ENCODE measurements around the gene RTEL1. TPM values are rescaled to one million over a fixed set of nuclear protein-coding genes. Genes with fewer than 3 reads are reported as not detected.

Gene RTEL1
- total and polyA plus RNA-seq, 9 of the 15 experiments (the other 6 are each of a cell fraction or from before 2014, with no cell fraction given): 0.36 to 61.0 (median 17.9) TPM

DNA sequence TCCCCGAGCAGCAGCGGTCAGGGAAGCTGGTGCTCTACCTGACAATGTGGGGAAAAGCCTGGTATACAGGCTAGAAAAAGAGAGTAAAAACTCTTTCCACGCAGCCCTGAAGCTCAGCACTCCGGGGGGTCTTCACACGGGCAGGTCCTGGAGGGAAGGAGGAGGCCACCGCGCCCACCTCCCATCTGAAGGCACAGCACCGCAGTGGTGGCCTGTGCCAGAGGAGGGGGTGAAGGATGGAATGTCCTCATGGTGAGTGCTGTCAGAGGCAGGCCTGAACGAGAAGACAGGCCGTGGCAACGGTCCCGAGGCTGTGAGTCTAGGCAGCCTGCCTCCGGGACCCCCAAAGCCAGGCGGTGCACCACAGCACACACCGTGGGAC, 87.3 kb downstream of the RTEL1 start:
- H3K36me3 ChIP-seq (ENCODE audit: control insufficient read depth, insufficient read depth, low read length): peaks cover 31% of the 10 kb centered on the region; the same call in 1 of the 3 replicates
- TF ChIP-seq MYBL2 (IDR thresholded peaks at IDR 0.05; ENCODE audit: low read depth) (no peak), MYBL2 (CRISPR knock-in tag; IDR thresholded peaks at IDR 0.05; ENCODE audit: borderline replicate concordance) (no peak), MAFG (tag; conservative IDR thresholded peaks at IDR 0.05) (no peak), POLR2G (IDR thresholded peaks at IDR 0.05; ENCODE audit: low read depth, low read length) (peak; percentile 30; the same call in 1 of the 2 replicates), RBM22 (IDR thresholded peaks at IDR 0.05; ENCODE audit: low read depth, low read length, poor library complexity, severe bottlenecking) (peak; percentile 36)
- H4K20me1 ChIP-seq (replicated peaks; ENCODE audit: control insufficient read depth, insufficient read depth, low read length): no peaks in the 10 kb centered on the region; the same call in 1 of the 2 replicates
- H3K4me2 ChIP-seq (ENCODE audit: insufficient read depth, low read length): no peak overlapping the region
- no peaks in the 10 kb centered on the region for H3K9me1 ChIP-seq (ENCODE audit: control insufficient read depth, insufficient read depth, low read length)
- no peaks in the 10 kb centered on the region for H3K27me3 ChIP-seq (ENCODE audit: control insufficient read depth in 2 of 2, insufficient read depth in 2 of 2, low read length in 2 of 2)
- BruUV-seq (replicated peaks): no TSS peak
- peaks cover 8 to 73% of the 10 kb centered on the region in 2 experiments for H3K4me1 ChIP-seq (replicated peaks in 1 of 2; ENCODE audit: control insufficient read depth in 2 of 2, insufficient read depth in 2 of 2, low read length in 2 of 2)
- POLR2A ChIA-PET: interaction anchor here (1.4 kb wide), 1 partner anchor 41 kb away, joined by 5 read pairs; no protein-coding TSS in a partner anchor
- in situ Hi-C loops (cut with MboI): no loop called here
- peaks cover 13% of the 10 kb centered on the region; the same call in 2 of the 3 replicates for H3K79me2 ChIP-seq (ENCODE audit: control insufficient read depth, insufficient read depth, low read length)
- no peak overlapping the region for H3K4me3 ChIP-seq
- DNase-seq (ENCODE audit: extremely low read depth in 1 of 4, low spot score in 3 of 4): peak in 1 of 4 experiments; percentile 13
- ATAC-seq: no peak
- CTCF ChIA-PET (ENCODE audit: low intra/inter-chr PET ratio): no interaction called here
- intact Hi-C loops (cut with micrococcal nuclease): no loop called here
- H3K9ac ChIP-seq (ENCODE audit: insufficient read depth in 1 of 2, low read depth in 2 of 2, low read length in 2 of 2): peak overlapping the region in 1 of 2 experiments; percentile 53; a peak in 1 of 4 replicates
- 77% methylated on average over 8 of the region's 15 CpGs for WGBS (ENCODE audit: insufficient coverage, low coverage, missing lambda C conversion rate)
- no peaks in the 10 kb centered on the region for H3K9me3 ChIP-seq (replicated peaks; ENCODE audit: control insufficient read depth, insufficient read depth, low read depth, low read length)
- H3K27ac ChIP-seq (ENCODE audit: extremely low read depth, low read depth, low read length): no peak overlapping the region
- no peak for FAIRE-seq
- no peak overlapping the region for H2AFZ ChIP-seq (ENCODE audit: low read depth, low read length)

Small RNA genes lying within 50 kb of the gene (small RNA-seq; reads per million reads assigned to genes)
- gene LIME1 (not detected), gene TNFRSF6B (not detected)

Other genes with a start within 250 kb of the RTEL1 start
Only the 7 nearest of the 18 such genes appear.
- 10.2 and 11.5 TPM in 2 replicates for gene GMEB2, start 31.2 kb upstream of the RTEL1 start, total RNA-seq (2014; rRNA removed)
- 2.6 and 2.8 TPM in 2 replicates for gene GMEB2, start 31.2 kb upstream of the RTEL1 start, total RNA-seq (2014; rRNA removed; fragmentation: Illumina TruSeq; extraction: Trizol)
- gene GMEB2, start 31.2 kb upstream of the RTEL1 start, total RNA-seq (2015; rRNA removed; fragmentation: Illumina TruSeq; extraction: Trizol): 5.2 and 5.5 TPM in 2 replicates
- 11.5 and 13.9 TPM in 2 replicates for gene GMEB2, start 31.2 kb upstream of the RTEL1 start, total RNA-seq (2021)
- gene GMEB2, start 31.2 kb upstream of the RTEL1 start, polyA plus RNA-seq (2011; rRNA removed): 7.4 and 8.1 TPM in 2 replicates
- 6.3 and 8.8 TPM in 2 replicates for gene GMEB2, start 31.2 kb upstream of the RTEL1 start, polyA plus RNA-seq (2014; fragmentation: Illumina TruSeq; extraction: Trizol)
- under 1 TPM; 0.03 to 0.08 TPM for gene GMEB2, start 31.2 kb upstream of the RTEL1 start, polyA plus RNA-seq (2014; fragmentation: Nextera tagmentation; extraction: Ambion mirVana)
- 8.4 and 8.5 TPM in 2 replicates for gene GMEB2, start 31.2 kb upstream of the RTEL1 start, polyA plus RNA-seq (2014; rRNA removed)
- gene STMN3, start 4.9 kb upstream of the RTEL1 start, total RNA-seq (2014; rRNA removed): 65.6 and 79.2 TPM in 2 replicates
- gene STMN3, start 4.9 kb upstream of the RTEL1 start, total RNA-seq (2014; rRNA removed; fragmentation: Illumina TruSeq; extraction: Trizol): 6.8 and 8.8 TPM in 2 replicates
- gene STMN3, start 4.9 kb upstream of the RTEL1 start, total RNA-seq (2015; rRNA removed; fragmentation: Illumina TruSeq; extraction: Trizol): 29.4 and 29.9 TPM in 2 replicates
- gene STMN3, start 4.9 kb upstream of the RTEL1 start, total RNA-seq (2021): 50.2 and 52.4 TPM in 2 replicates
- gene STMN3, start 4.9 kb upstream of the RTEL1 start, polyA plus RNA-seq (2011; rRNA removed): 30.9 and 37.6 TPM in 2 replicates
- gene STMN3, start 4.9 kb upstream of the RTEL1 start, polyA plus RNA-seq (2014; fragmentation: Illumina TruSeq; extraction: Trizol): 20.3 and 36.0 TPM in 2 replicates
- under 1 TPM; 0.70 to 0.85 TPM for gene STMN3, start 4.9 kb upstream of the RTEL1 start, polyA plus RNA-seq (2014; fragmentation: Nextera tagmentation; extraction: Ambion mirVana)
- gene STMN3, start 4.9 kb upstream of the RTEL1 start, polyA plus RNA-seq (2014; rRNA removed): 58.0 and 60.2 TPM in 2 replicates
- gene TNFRSF6B, start 38.3 kb downstream of the RTEL1 start, total RNA-seq (2014; rRNA removed): 0.32 and 3.8 TPM in 2 replicates
- gene TNFRSF6B, start 38.3 kb downstream of the RTEL1 start, total RNA-seq (2014; rRNA removed; fragmentation: Illumina TruSeq; extraction: Trizol): not detected in 2 replicates
- gene TNFRSF6B, start 38.3 kb downstream of the RTEL1 start, total RNA-seq (2015; rRNA removed; fragmentation: Illumina TruSeq; extraction: Trizol): 0.19 TPM in 1 of 2 replicates, not detected in the other
- not detected in 2 replicates for gene TNFRSF6B, start 38.3 kb downstream of the RTEL1 start, total RNA-seq (2021)
- 0.10 and 0.37 TPM in 2 replicates for gene TNFRSF6B, start 38.3 kb downstream of the RTEL1 start, polyA plus RNA-seq (2011; rRNA removed)
- gene TNFRSF6B, start 38.3 kb downstream of the RTEL1 start, polyA plus RNA-seq (2014; fragmentation: Illumina TruSeq; extraction: Trizol): not detected in 2 replicates
- gene TNFRSF6B, start 38.3 kb downstream of the RTEL1 start, polyA plus RNA-seq (2014; fragmentation: Nextera tagmentation; extraction: Ambion mirVana): not detected
- gene TNFRSF6B, start 38.3 kb downstream of the RTEL1 start, polyA plus RNA-seq (2014; rRNA removed): 3.2 and 3.5 TPM in 2 replicates
- gene ARFRP1, start 49.7 kb downstream of the RTEL1 start, total RNA-seq (2014; rRNA removed): 64.3 and 74.1 TPM in 2 replicates
- gene ARFRP1, start 49.7 kb downstream of the RTEL1 start, total RNA-seq (2014; rRNA removed; fragmentation: Illumina TruSeq; extraction: Trizol): 16.1 and 19.1 TPM in 2 replicates
- 37.3 and 37.7 TPM in 2 replicates for gene ARFRP1, start 49.7 kb downstream of the RTEL1 start, total RNA-seq (2015; rRNA removed; fragmentation: Illumina TruSeq; extraction: Trizol)
- gene ARFRP1, start 49.7 kb downstream of the RTEL1 start, total RNA-seq (2021): 64.0 and 78.9 TPM in 2 replicates
- 37.5 and 39.5 TPM in 2 replicates for gene ARFRP1, start 49.7 kb downstream of the RTEL1 start, polyA plus RNA-seq (2011; rRNA removed)
- gene ARFRP1, start 49.7 kb downstream of the RTEL1 start, polyA plus RNA-seq (2014; fragmentation: Illumina TruSeq; extraction: Trizol): 20.0 and 36.3 TPM in 2 replicates
- 1 to 10 TPM; 2.2 to 6.0 TPM for gene ARFRP1, start 49.7 kb downstream of the RTEL1 start, polyA plus RNA-seq (2014; fragmentation: Nextera tagmentation; extraction: Ambion mirVana)
- 66.9 and 70.5 TPM in 2 replicates for gene ARFRP1, start 49.7 kb downstream of the RTEL1 start, polyA plus RNA-seq (2014; rRNA removed)
- 19.4 and 26.6 TPM in 2 replicates for gene ZGPAT, start 49.7 kb downstream of the RTEL1 start, total RNA-seq (2014; rRNA removed)
- gene ZGPAT, start 49.7 kb downstream of the RTEL1 start, total RNA-seq (2014; rRNA removed; fragmentation: Illumina TruSeq; extraction: Trizol): 2.2 and 2.4 TPM in 2 replicates
- 7.9 and 8.4 TPM in 2 replicates for gene ZGPAT, start 49.7 kb downstream of the RTEL1 start, total RNA-seq (2015; rRNA removed; fragmentation: Illumina TruSeq; extraction: Trizol)
- 22.5 and 25.4 TPM in 2 replicates for gene ZGPAT, start 49.7 kb downstream of the RTEL1 start, total RNA-seq (2021)
- gene ZGPAT, start 49.7 kb downstream of the RTEL1 start, polyA plus RNA-seq (2011; rRNA removed): 7.4 and 10.7 TPM in 2 replicates
- 5.6 and 10.9 TPM in 2 replicates for gene ZGPAT, start 49.7 kb downstream of the RTEL1 start, polyA plus RNA-seq (2014; fragmentation: Illumina TruSeq; extraction: Trizol)
- under 1 TPM; 0.14 to 0.21 TPM for gene ZGPAT, start 49.7 kb downstream of the RTEL1 start, polyA plus RNA-seq (2014; fragmentation: Nextera tagmentation; extraction: Ambion mirVana)
- gene ZGPAT, start 49.7 kb downstream of the RTEL1 start, polyA plus RNA-seq (2014; rRNA removed): 24.1 and 27.7 TPM in 2 replicates
- gene LIME1, start 78.4 kb downstream of the RTEL1 start, total RNA-seq (2014; rRNA removed): 9.5 and 12.7 TPM in 2 replicates
- gene LIME1, start 78.4 kb downstream of the RTEL1 start, total RNA-seq (2014; rRNA removed; fragmentation: Illumina TruSeq; extraction: Trizol): 0.11 and 0.32 TPM in 2 replicates
- 2.7 and 2.8 TPM in 2 replicates for gene LIME1, start 78.4 kb downstream of the RTEL1 start, total RNA-seq (2015; rRNA removed; fragmentation: Illumina TruSeq; extraction: Trizol)
- gene LIME1, start 78.4 kb downstream of the RTEL1 start, total RNA-seq (2021): 9.3 and 10.2 TPM in 2 replicates
- gene LIME1, start 78.4 kb downstream of the RTEL1 start, polyA plus RNA-seq (2011; rRNA removed): 1.5 and 3.9 TPM in 2 replicates
- gene LIME1, start 78.4 kb downstream of the RTEL1 start, polyA plus RNA-seq (2014; fragmentation: Illumina TruSeq; extraction: Trizol): 0.83 and 2.3 TPM in 2 replicates
- gene LIME1, start 78.4 kb downstream of the RTEL1 start, polyA plus RNA-seq (2014; fragmentation: Nextera tagmentation; extraction: Ambion mirVana): not detected
- gene LIME1, start 78.4 kb downstream of the RTEL1 start, polyA plus RNA-seq (2014; rRNA removed): 17.1 and 20.2 TPM in 2 replicates
- 62.7 and 92.2 TPM in 2 replicates for gene SLC2A4RG, start 81.5 kb downstream of the RTEL1 start, total RNA-seq (2014; rRNA removed)
- gene SLC2A4RG, start 81.5 kb downstream of the RTEL1 start, total RNA-seq (2014; rRNA removed; fragmentation: Illumina TruSeq; extraction: Trizol): 8.2 and 8.3 TPM in 2 replicates
- gene SLC2A4RG, start 81.5 kb downstream of the RTEL1 start, total RNA-seq (2015; rRNA removed; fragmentation: Illumina TruSeq; extraction: Trizol): 26.5 and 28.3 TPM in 2 replicates
- gene SLC2A4RG, start 81.5 kb downstream of the RTEL1 start, total RNA-seq (2021): 97.3 and 104 TPM in 2 replicates
- 29.5 and 48.0 TPM in 2 replicates for gene SLC2A4RG, start 81.5 kb downstream of the RTEL1 start, polyA plus RNA-seq (2011; rRNA removed)
- gene SLC2A4RG, start 81.5 kb downstream of the RTEL1 start, polyA plus RNA-seq (2014; fragmentation: Illumina TruSeq; extraction: Trizol): 10.3 and 24.9 TPM in 2 replicates
- 1 to 10 TPM in 1 of 2 experiments, under 1 TPM in 1; 0.34 to 1.1 TPM for gene SLC2A4RG, start 81.5 kb downstream of the RTEL1 start, polyA plus RNA-seq (2014; fragmentation: Nextera tagmentation; extraction: Ambion mirVana)
- gene SLC2A4RG, start 81.5 kb downstream of the RTEL1 start, polyA plus RNA-seq (2014; rRNA removed): 62.6 and 84.4 TPM in 2 replicates